H9 (cell line): Measurements from ENCODE around the gene ZSWIM4. TPM values are rescaled to one million over a fixed set of nuclear protein-coding genes. Genes with fewer than 3 reads are reported as not detected.
A peak's percentile ranks its signal among the peaks of the same experiment; 100 is the strongest.

Source experiments
- DNase-seq: peaks from one replicate; pipeline ENCODE4 v3.0.0-alpha.2; 2017
- H2AFZ ChIP-seq: one replicate; pipeline ENCODE4 v1.6.1; 2013; ENCODE audit warnings: mild to moderate bottlenecking, low read length, control low read depth, moderate library complexity
- H2AK5ac ChIP-seq: 2 replicates; pipeline ENCODE4 v1.6.1; 2013; ENCODE audit warnings: low read length, control low read depth, mixed read lengths; ENCODE audit not compliant: insufficient read length
- H2BK120ac ChIP-seq: one replicate; pipeline ENCODE4 v1.6.1; 2013; ENCODE audit warnings: low read depth, mild to moderate bottlenecking, low read length, control low read depth, inconsistent platforms; ENCODE audit not compliant: poor library complexity, severe bottlenecking
- H2BK12ac ChIP-seq: 2 replicates; pipeline ENCODE4 v1.6.1; 2013; ENCODE audit warnings: low read length, control low read depth, mixed read lengths, low read depth; ENCODE audit not compliant: insufficient read length
- H2BK15ac ChIP-seq: 2 replicates; pipeline ENCODE4 v1.6.1; 2013; ENCODE audit warnings: low read depth, low read length, control low read depth
- H2BK20ac ChIP-seq: one replicate; pipeline ENCODE4 v1.6.1; 2013; ENCODE audit warnings: low read depth, mild to moderate bottlenecking, low read length, control low read depth, inconsistent platforms; ENCODE audit not compliant: poor library complexity, severe bottlenecking
- H2BK5ac ChIP-seq: 2 replicates; pipeline ENCODE4 v1.6.1; 2013; ENCODE audit warnings: low read length, control low read depth, mixed read lengths; ENCODE audit not compliant: insufficient read length
- H3K14ac ChIP-seq: 2 replicates; pipeline ENCODE4 v1.6.1; 2013; ENCODE audit warnings: low read length, control low read depth; ENCODE audit not compliant: insufficient read depth
- H3K18ac ChIP-seq: 2 replicates; pipeline ENCODE4 v1.6.1; 2013; ENCODE audit warnings: low read depth, mild to moderate bottlenecking, mixed read lengths, low read length, control low read depth; ENCODE audit not compliant: insufficient read length
- H3K23ac ChIP-seq: 2 replicates; pipeline ENCODE4 v1.6.1; 2013; ENCODE audit warnings: low read length, control low read depth, mixed read lengths, low read depth; ENCODE audit not compliant: insufficient read length
- H3K23me2 ChIP-seq: 2 replicates; pipeline ENCODE4 v1.6.1; 2013; ENCODE audit warnings: low read depth, mild to moderate bottlenecking, mixed read lengths, low read length, control low read depth; ENCODE audit not compliant: insufficient read length, poor library complexity, severe bottlenecking
- H3K27ac ChIP-seq: 2 replicates; pipeline ENCODE4 v1.5.1; 2013; ENCODE audit warnings: low read length, control low read depth, mixed read lengths, low read depth; ENCODE audit not compliant: insufficient read length
- H3K27me3 ChIP-seq: 2 replicates; pipeline ENCODE4 v1.6.1; 2013; ENCODE audit warnings: low read length, control low read depth, inconsistent platforms; ENCODE audit not compliant: insufficient read depth
- H3K4ac ChIP-seq: 2 replicates; pipeline ENCODE4 v1.6.1; 2013; ENCODE audit warnings: low read depth, mild to moderate bottlenecking, control low read depth, inconsistent platforms, low read length, moderate library complexity
- H3K4me1 ChIP-seq: 2 replicates; pipeline ENCODE4 v1.6.1; 2013; ENCODE audit warnings: low read length, control low read depth, inconsistent platforms; ENCODE audit not compliant: insufficient read depth
- H3K4me2 ChIP-seq: 2 replicates; pipeline ENCODE4 v1.6.1; 2013; ENCODE audit warnings: low read length, control low read depth, mixed read lengths; ENCODE audit not compliant: insufficient read length, insufficient read depth
- H3K56ac ChIP-seq: 2 replicates; pipeline ENCODE4 v1.6.1; 2013; ENCODE audit warnings: low read depth, mild to moderate bottlenecking, mixed read lengths, low read length, control low read depth; ENCODE audit not compliant: insufficient read length
- H3K79me1 ChIP-seq: 2 replicates; pipeline ENCODE4 v1.6.1; 2013; ENCODE audit warnings: low read depth, mild to moderate bottlenecking, moderate library complexity, low read length, control low read depth, inconsistent platforms; ENCODE audit not compliant: insufficient read depth, poor library complexity, severe bottlenecking
- H3K79me2 ChIP-seq: 2 replicates; pipeline ENCODE4 v1.6.1; 2013; ENCODE audit warnings: low read length, control low read depth, inconsistent platforms; ENCODE audit not compliant: insufficient read depth
- H3K9ac ChIP-seq: 2 replicates; pipeline ENCODE4 v1.6.1; 2013; ENCODE audit warnings: low read length, control low read depth, mixed read lengths; ENCODE audit not compliant: insufficient read length; ENCODE audit errors: extremely low read depth
- H3K9me3 ChIP-seq: one replicate; pipeline ENCODE4 v1.6.1; 2013; ENCODE audit warnings: low read depth, low read length, inconsistent platforms; ENCODE audit not compliant: control insufficient read depth
- H3T11ph ChIP-seq: one replicate; pipeline ENCODE4 v1.6.1; 2013; ENCODE audit warnings: mild to moderate bottlenecking, low read length, control low read depth, inconsistent platforms
- H4K20me1 ChIP-seq: one replicate; pipeline ENCODE4 v1.6.1; 2013; ENCODE audit not compliant: control insufficient read depth, insufficient read length, insufficient read depth
- H4K5ac ChIP-seq: 2 replicates; pipeline ENCODE4 v1.6.1; 2013; ENCODE audit warnings: low read depth, mild to moderate bottlenecking, mixed read lengths, low read length, control low read depth; ENCODE audit not compliant: insufficient read length
- H4K8ac ChIP-seq: replicated peaks from 2 replicates; pipeline ENCODE4 v1.6.1; 2013; ENCODE audit warnings: low read length, control low read depth, mixed read lengths, low read depth; ENCODE audit not compliant: insufficient read length
- H4K91ac ChIP-seq: 2 replicates; pipeline ENCODE4 v1.6.1; 2013; ENCODE audit warnings: low read depth, mild to moderate bottlenecking, moderate library complexity, mixed read lengths, low read length, control low read depth; ENCODE audit not compliant: insufficient read length
- H3K27ac Mint-ChIP-seq, 3 experiments: 2 replicates in 2 of 3; 3 replicates in 1 of 3; pipeline ENCODE4 v1.8.0; 2020 to 2021; ENCODE audit warnings: mixed read lengths in 3 of 3, mild to moderate bottlenecking in 1 of 3, moderate library complexity in 1 of 3
- H3K27me3 Mint-ChIP-seq: 2 replicates; pipeline ENCODE4 v1.8.0; 2021; ENCODE audit warnings: low read depth, mild to moderate bottlenecking, moderate library complexity, mixed read lengths
- H3K36me3 Mint-ChIP-seq, 3 experiments: 2 replicates in 2 of 3; 3 replicates in 1 of 3; pipeline ENCODE4 v1.8.0; 2020 to 2021; ENCODE audit warnings: low read depth in 3 of 3, mixed read lengths in 3 of 3; ENCODE audit not compliant: insufficient read depth in 1 of 3
- H3K4me1 Mint-ChIP-seq, 2 experiments: 2 replicates each; pipeline ENCODE4 v1.8.0; 2020; ENCODE audit warnings: mixed read lengths in 2 of 2
- H3K4me3 Mint-ChIP-seq, 2 experiments: 2 replicates in 1 of 2; 3 replicates in 1 of 2; pipeline ENCODE4 v1.8.0; 2020 to 2021; ENCODE audit warnings: mild to moderate bottlenecking in 2 of 2, mixed read lengths in 2 of 2, moderate library complexity in 1 of 2
- H3K9me3 Mint-ChIP-seq, 2 experiments: 2 replicates in 1 of 2; 3 replicates in 1 of 2; pipeline ENCODE4 v1.8.0; 2020; ENCODE audit warnings: mild to moderate bottlenecking in 2 of 2, mixed read lengths in 2 of 2, moderate library complexity in 1 of 2
- CTCF ChIP-seq: fragments of 200-600 bp; sonication (generic); conservative IDR thresholded peaks from 3 replicates; pipeline ENCODE4 v1.8.0; 2021; ENCODE audit warnings: antibody characterized with exemption, mild to moderate bottlenecking
- WGBS: extraction: QIAGEN DNeasy Blood & Tissue Kit; methylation state at CpG from one replicate; pipeline ENCODE4 v1.1.7; 2013; ENCODE audit warnings: missing lambda C conversion rate, low lambda C conversion rate, mixed read lengths; ENCODE audit not compliant: insufficient read length; ENCODE audit errors: extremely low coverage; 5-methylcytosine and 5-hydroxymethylcytosine counted together
- total RNA-seq: library from RNA; stranded (reverse); gene quantifications from 2 replicates; pipeline ENCODE4 v1.2.1, GENCODE V29; 2021

ZSWIM4 gene
- total RNA-seq, 1 experiment from 2014 or later: 50.7 TPM

GRCh38 chr19:13842291-13843103 is 47.3 kb downstream of the ZSWIM4 start:
- Histone ChIP-seq H3T11ph (no peak overlapping the region), H3K4me1 (peaks cover 2% of the 10 kb centered on the region; the same call in 1 of the 2 replicates), H3K23me2 (peaks cover 15% of the 10 kb centered on the region), H3K27me3 (no peaks in the 10 kb centered on the region), H3K4me2 (peak overlapping the region; percentile 51), H3K9me3 (no peaks in the 10 kb centered on the region), H3K14ac (peak overlapping the region; percentile 82), H3K56ac (no peak overlapping the region), H2BK120ac (peak overlapping the region; percentile 95), H4K8ac (no peak overlapping the region), H3K79me1 (no peaks in the 10 kb centered on the region), H3K4ac (peak overlapping the region; percentile 36; the same call in 1 of the 2 replicates), H3K79me2 (no peaks in the 10 kb centered on the region; the same call in 1 of the 2 replicates), H2AFZ (peak overlapping the region; percentile 56), H4K5ac (no peak overlapping the region), H2BK5ac (no peak overlapping the region), H2BK20ac (no peak overlapping the region), H3K9ac (peak overlapping the region; percentile 40), H3K18ac (peak overlapping the region; percentile 83), H3K27ac (no peak overlapping the region), H3K23ac (no peak overlapping the region), H4K20me1 (no peaks in the 10 kb centered on the region), H2BK12ac (peak overlapping the region; percentile 71), H4K91ac (peak overlapping the region; percentile 44), H2AK5ac (no peak overlapping the region), H2BK15ac (peak overlapping the region; percentile 33; the same call in 1 of the 2 replicates)
- Mint-ChIP-seq H3K4me1 (peaks cover 28 to 49% of the 10 kb centered on the region in 2 experiments), H3K4me3 (peak overlapping the region; percentile 74 to 92), H3K27ac (peak overlapping the region in 2 of 3 experiments; percentile 87 to 98; a peak in 3 of 7 replicates), H3K9me3 (no peaks in the 10 kb centered on the region; a peak in 1 of 5 replicates), H3K36me3 (no peaks in the 10 kb centered on the region; a peak in 2 of 7 replicates), H3K27me3 (no peaks in the 10 kb centered on the region)
- WGBS: no CpG with 5 or more reads among the region's 95 CpGs
- DNase-seq: peak; percentile 56
- TF ChIP-seq CTCF: 0 out of 3 replicates have a peak, but pooled peaks have one; percentile 14
